Smooth muscle cell (in vitro differentiated cells): ENCODE data around the gene ANXA4. TPM values are rescaled to one million over a fixed set of nuclear protein-coding genes. Genes with fewer than 3 reads are reported as not detected.
A peak's percentile ranks its signal among the peaks of the same experiment; 100 is the strongest.

Source experiments
- DNase-seq: peaks from one replicate; lab custom pipeline; 2025; ENCODE audit not compliant: unreplicated experiment; lab: John Stamatoyannopoulos, UW
- H2AFZ ChIP-seq: fragments of 200-600 bp; sonication (generic); 2 replicates; pipeline ENCODE4 v1.6.0; 2016; ENCODE audit warnings: antibody characterized with exemption, low read depth, mild to moderate bottlenecking
- H3F3A ChIP-seq: fragments of 200-600 bp; sonication (generic); 2 replicates; pipeline ENCODE4 v1.6.0; 2017; ENCODE audit warnings: antibody characterized with exemption, low read depth
- H3K27ac ChIP-seq: fragments of 200-600 bp; sonication (generic); 2 replicates; pipeline ENCODE4 v1.5.1; 2016; ENCODE audit warnings: low read depth, mild to moderate bottlenecking
- H3K27me3 ChIP-seq: fragments of 200-600 bp; sonication (generic); 2 replicates; pipeline ENCODE4 v1.6.1; 2016; ENCODE audit warnings: low read depth, mild to moderate bottlenecking
- H3K36me3 ChIP-seq: fragments of 200-600 bp; sonication (generic); 2 replicates; pipeline ENCODE4 v1.5.1; 2016; ENCODE audit warnings: low read depth
- H3K4me1 ChIP-seq: fragments of 200-600 bp; sonication (generic); 2 replicates; pipeline ENCODE4 v1.5.1; 2016; ENCODE audit warnings: low read depth
- H3K4me2 ChIP-seq: fragments of 200-600 bp; sonication (generic); 2 replicates; pipeline ENCODE4 v1.6.0; 2016; ENCODE audit warnings: mild to moderate bottlenecking
- H3K4me3 ChIP-seq: fragments of 200-600 bp; sonication (generic); 2 replicates; pipeline ENCODE4 v1.5.1; 2016; ENCODE audit warnings: mild to moderate bottlenecking
- H3K79me2 ChIP-seq: fragments of 200-600 bp; sonication (generic); 2 replicates; pipeline ENCODE4 v1.6.0; 2016; ENCODE audit warnings: low read depth, mild to moderate bottlenecking
- H3K9ac ChIP-seq: fragments of 200-600 bp; sonication (generic); 2 replicates; pipeline ENCODE4 v1.6.0; 2016; ENCODE audit warnings: low read depth
- H3K9me3 ChIP-seq: fragments of 200-600 bp; sonication (generic); replicated peaks from 2 replicates; pipeline ENCODE4 v1.5.1; 2016; ENCODE audit warnings: low read depth
- H4K20me1 ChIP-seq: fragments of 200-600 bp; sonication (generic); 2 replicates; pipeline ENCODE4 v1.6.0; 2016; ENCODE audit warnings: low read depth
- WGBS: methylation state at CpG from one replicate; pipeline ENCODE4 v1.1.7; 2016; ENCODE audit warnings: low lambda C conversion rate; 5-methylcytosine and 5-hydroxymethylcytosine counted together
- polyA plus RNA-seq: library from polyadenylated mRNA; unstranded; fragments of >200 nt; fragmentation: Nextera tagmentation; extraction: Ambion mirVana; gene quantifications from 2 replicates; pipeline ENCODE4 v1.2.1, GENCODE V29; 2016
- total RNA-seq: library from RNA; depleted of rRNA; stranded (reverse); fragments of >200 nt; gene quantifications from 2 replicates; pipeline ENCODE4 v1.2.3, GENCODE V29; 2014
- TF ChIP-seq, protein P1 (sequence below): fragments of 200-600 bp; sonication (generic); IDR thresholded peaks from 2 replicates; pipeline ENCODE4 v1.5.1; 2017; ENCODE audit warnings: borderline replicate concordance, mild to moderate bottlenecking, antibody characterized with exemption; ENCODE audit not compliant: insufficient read depth, poor library complexity, severe bottlenecking

Gene ANXA4
- total and polyA plus RNA-seq, 2 experiments from 2014 or later: 14.7 to 32.8 TPM

- WGBS: 78% methylated on average over 4 of the region's 4 CpGs
- TF ChIP-seq, protein P1, sequence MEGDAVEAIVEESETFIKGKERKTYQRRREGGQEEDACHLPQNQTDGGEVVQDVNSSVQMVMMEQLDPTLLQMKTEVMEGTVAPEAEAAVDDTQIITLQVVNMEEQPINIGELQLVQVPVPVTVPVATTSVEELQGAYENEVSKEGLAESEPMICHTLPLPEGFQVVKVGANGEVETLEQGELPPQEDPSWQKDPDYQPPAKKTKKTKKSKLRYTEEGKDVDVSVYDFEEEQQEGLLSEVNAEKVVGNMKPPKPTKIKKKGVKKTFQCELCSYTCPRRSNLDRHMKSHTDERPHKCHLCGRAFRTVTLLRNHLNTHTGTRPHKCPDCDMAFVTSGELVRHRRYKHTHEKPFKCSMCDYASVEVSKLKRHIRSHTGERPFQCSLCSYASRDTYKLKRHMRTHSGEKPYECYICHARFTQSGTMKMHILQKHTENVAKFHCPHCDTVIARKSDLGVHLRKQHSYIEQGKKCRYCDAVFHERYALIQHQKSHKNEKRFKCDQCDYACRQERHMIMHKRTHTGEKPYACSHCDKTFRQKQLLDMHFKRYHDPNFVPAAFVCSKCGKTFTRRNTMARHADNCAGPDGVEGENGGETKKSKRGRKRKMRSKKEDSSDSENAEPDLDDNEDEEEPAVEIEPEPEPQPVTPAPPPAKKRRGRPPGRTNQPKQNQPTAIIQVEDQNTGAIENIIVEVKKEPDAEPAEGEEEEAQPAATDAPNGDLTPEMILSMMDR: no peak
- Histone ChIP-seq H3K27me3 (no peaks in the 10 kb centered on the region), H3K9me3 (no peaks in the 10 kb centered on the region), H3K4me2 (no peak overlapping the region), H3K4me3 (peak overlapping the region; percentile 2), H3K9ac (no peak overlapping the region), H2AFZ (no peak overlapping the region), H3F3A (no peaks in the 10 kb centered on the region), H3K27ac (peak overlapping the region; percentile 84), H4K20me1 (no peaks in the 10 kb centered on the region), H3K4me1 (peaks cover 8% of the 10 kb centered on the region), H3K79me2 (no peaks in the 10 kb centered on the region), H3K36me3 (no peaks in the 10 kb centered on the region)
- no peak for DNase-seq
These were observed 55.3 kb downstream of the ANXA4 start for GRCh38 chr2:69797235-69797634.

- Histone ChIP-seq H3K9ac (peak overlapping the region; percentile 75), H3K27ac (peak overlapping the region; percentile 84), H3F3A (no peaks in the 10 kb centered on the region), H2AFZ (no peak overlapping the region), H3K9me3 (no peaks in the 10 kb centered on the region), H3K4me1 (peaks cover 8% of the 10 kb centered on the region), H3K79me2 (no peaks in the 10 kb centered on the region), H3K4me2 (peak overlapping the region; percentile 67), H3K4me3 (peak overlapping the region; percentile 35), H3K36me3 (no peaks in the 10 kb centered on the region), H3K27me3 (no peaks in the 10 kb centered on the region), H4K20me1 (no peaks in the 10 kb centered on the region)
- 43% methylated on average over 3 of the region's 3 CpGs for WGBS
- no peak for DNase-seq
- TF ChIP-seq, protein P1: no peak
These were observed 55.9 kb downstream of the ANXA4 start for GRCh38 chr2:69797836-69798289.

DNA sequence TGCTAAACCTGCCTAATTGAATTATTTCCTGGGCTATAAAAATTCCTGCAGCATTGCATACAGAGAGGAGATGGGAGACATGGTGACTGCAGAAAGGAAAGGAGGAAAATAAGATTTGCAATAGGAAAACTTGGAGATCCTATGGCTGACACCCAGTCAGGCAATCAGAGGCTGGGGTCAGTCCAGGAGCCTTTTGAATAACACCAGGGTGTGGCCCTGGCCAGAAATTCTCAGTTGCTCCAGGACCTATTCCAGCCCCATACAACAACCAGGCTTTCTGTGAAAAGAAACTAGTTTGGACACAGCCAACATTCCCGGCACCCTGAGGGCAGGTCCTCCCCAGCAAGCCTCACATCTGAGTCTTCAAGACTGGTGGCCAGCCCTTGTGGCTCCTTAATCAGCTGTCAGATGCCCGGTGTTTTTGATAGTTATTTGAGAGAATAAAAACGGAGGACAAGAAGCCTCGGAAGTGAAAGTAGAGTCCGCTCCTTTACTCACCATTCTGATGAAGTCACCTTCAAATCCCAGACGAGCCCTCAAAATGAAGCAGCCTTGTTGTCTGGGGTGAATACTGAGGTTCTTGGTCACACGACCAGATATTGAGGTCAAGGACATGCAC lies 56.5 kb downstream of the ANXA4 start:
- H3K4me3 ChIP-seq: peak overlapping the region; percentile 35
- 43% methylated on average over 7 of the region's 7 CpGs for WGBS
- H3K4me1 ChIP-seq: peaks cover 8% of the 10 kb centered on the region
- H3K4me2 ChIP-seq: peak overlapping the region; percentile 67
- DNase-seq: no peak
- peak overlapping the region; percentile 75 for H3K9ac ChIP-seq
- H3K79me2 ChIP-seq: no peaks in the 10 kb centered on the region
- peak overlapping the region; percentile 84 for H3K27ac ChIP-seq
- TF ChIP-seq, protein P1: no peak
- H3K36me3 ChIP-seq: no peaks in the 10 kb centered on the region
- no peaks in the 10 kb centered on the region for H4K20me1 ChIP-seq
- no peaks in the 10 kb centered on the region for H3K9me3 ChIP-seq
- H3K27me3 ChIP-seq: no peaks in the 10 kb centered on the region
- H3F3A ChIP-seq: no peaks in the 10 kb centered on the region
- H2AFZ ChIP-seq: no peak overlapping the region
